ENCODE measurements around the gene FAM110D.
A peak's percentile ranks its signal among the peaks of the same experiment; 100 is the strongest.

FAM110D gene

DNA sequence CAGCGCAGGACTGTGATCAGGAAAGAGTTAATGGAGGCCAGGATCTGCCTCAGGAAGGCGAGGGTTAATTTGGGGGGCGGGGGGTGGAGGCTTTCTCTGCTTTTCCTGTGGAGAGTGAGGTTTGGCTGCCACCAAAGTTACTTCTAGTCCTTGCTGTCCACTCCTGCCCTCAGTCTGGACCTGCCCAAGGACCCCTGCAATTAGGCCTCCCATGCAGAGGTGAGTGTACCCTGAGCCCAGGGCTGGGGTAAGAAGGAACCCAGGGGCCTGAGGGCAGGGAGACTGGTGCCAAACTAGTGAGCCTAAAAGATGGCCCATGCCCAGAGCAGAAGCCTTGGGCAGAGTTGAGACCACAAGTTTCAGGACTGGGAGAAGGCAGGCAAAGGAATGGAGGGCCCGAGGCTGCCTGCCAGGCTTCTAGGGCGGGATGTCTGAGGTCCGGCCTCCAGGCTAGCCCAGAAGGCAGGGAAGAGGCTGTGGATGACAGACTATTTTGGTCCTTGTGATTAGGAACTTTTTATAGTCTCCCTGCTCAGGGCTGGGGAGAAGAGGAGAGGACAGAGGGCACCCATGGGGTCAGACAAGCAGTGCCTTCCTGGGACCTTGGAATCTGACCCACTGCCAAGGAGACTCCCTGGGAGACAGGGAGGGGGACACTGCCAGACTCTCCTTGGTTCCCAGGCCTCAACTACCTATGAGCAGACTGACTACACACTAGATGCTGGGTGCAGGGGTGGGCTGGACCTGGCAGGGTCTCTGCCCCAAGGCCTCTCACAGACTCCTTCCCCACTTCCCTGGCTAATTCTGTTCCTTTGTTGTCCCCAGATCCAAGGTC, at the start of gene FAM110D:
FAM110D (plus strand) TSS at position 172 of the 835 bp plus-strand sequence. CDS start 2,213 bp downstream, outside the sequence.
- DNase-seq, result peak in 1 of 42 donors; percentile 14
- intact Hi-C loops (cut with DNase I), result no loop called here

DNA sequence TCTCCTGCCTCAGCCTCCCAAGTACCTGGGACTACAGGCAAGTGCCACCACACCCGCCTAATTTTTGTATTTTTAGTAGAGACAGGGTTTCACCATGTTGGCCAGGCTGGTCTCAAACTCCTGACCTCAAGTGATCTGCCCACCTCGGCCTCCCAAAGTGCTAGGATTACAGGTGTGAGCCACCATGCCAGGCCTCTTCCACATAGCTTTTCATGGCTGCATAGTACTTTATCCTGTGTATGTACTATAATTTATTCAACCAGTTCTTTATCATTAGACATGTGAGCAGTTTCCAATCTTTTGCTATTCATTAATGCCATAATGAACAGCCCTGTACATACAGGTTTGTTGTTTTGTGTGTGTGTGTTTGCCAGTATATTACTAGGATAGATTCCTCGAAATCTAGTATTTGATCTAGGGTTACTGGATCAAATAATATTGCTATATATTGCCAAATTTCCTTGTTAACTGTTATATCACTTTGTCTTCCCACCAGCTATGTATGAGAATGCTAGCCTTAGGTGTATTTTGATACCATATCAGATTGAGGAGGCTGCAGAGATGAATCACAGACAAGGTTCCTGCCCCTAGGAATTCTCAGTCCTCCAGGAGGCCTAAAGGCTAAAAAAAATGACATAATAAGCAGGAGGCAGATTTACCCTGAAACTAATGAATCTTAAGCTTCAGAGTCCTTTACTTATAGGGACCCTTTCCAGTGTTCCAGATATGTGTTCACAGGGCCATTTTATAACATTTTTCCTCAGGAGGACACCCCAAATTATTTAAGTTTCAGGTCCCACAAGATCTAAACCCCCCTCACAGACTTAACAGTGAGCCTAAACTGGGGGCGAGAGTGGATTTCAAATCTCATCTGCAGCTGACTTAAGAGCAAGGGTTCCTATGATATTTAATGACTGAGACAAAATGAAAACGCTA, 49.4 kb upstream of the FAM110D start:
- intact Hi-C loops (cut with DNase I), result loop anchor here (5.0 to 10.0 kb wide), 2 partner anchors 53 to 215 kb away; no protein-coding TSS in a partner anchor

DNA sequence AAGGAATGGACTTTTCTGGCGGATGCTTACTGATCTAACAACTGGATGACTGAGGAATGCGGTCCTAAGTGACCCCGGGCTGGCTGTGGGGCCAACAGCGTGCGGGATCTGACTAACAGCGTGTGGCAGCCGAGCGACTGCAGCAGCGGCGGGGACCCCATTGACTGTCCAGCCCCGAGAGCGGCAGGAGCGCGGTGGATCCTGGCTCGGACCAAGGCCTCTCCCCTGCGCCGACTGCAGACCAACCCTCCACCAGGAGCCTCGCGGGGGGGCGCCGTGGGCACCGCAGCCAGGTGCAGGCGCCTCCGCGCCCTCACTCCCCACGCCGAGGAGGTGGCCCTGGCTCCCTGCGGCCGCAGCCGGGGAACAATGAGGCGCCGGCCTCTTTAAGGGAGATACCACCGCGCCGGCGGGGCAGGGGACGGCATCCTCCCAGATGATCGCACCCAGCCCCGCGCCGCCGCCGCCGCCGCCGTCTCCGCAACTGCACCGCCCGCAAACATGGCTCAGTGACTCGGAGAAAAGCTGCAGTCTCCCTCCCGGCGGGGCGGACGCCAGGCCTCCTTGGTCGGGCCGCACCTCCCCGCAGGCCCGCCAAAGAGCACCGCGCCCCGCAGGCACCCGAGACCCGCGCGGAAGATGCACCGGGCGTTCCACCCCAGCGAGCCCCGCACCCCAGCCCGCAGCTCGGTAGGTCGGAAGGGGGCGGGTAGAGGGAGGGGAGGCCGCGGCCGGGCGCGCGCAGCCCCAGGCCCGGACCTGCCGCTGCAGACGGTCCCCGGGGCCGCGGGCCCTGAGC, 47.9 kb upstream of the FAM110D start:
- DNase-seq, result peak; percentile 51 to 91 (median 84)
- intact Hi-C loops (cut with DNase I), result loop anchor here (5.0 kb wide), 1 partner anchor 51 kb away; no protein-coding TSS in a partner anchor

More for the DNA sequence above, 49.4 kb upstream of the FAM110D start:
- DNase-seq, result no peak

DNA sequence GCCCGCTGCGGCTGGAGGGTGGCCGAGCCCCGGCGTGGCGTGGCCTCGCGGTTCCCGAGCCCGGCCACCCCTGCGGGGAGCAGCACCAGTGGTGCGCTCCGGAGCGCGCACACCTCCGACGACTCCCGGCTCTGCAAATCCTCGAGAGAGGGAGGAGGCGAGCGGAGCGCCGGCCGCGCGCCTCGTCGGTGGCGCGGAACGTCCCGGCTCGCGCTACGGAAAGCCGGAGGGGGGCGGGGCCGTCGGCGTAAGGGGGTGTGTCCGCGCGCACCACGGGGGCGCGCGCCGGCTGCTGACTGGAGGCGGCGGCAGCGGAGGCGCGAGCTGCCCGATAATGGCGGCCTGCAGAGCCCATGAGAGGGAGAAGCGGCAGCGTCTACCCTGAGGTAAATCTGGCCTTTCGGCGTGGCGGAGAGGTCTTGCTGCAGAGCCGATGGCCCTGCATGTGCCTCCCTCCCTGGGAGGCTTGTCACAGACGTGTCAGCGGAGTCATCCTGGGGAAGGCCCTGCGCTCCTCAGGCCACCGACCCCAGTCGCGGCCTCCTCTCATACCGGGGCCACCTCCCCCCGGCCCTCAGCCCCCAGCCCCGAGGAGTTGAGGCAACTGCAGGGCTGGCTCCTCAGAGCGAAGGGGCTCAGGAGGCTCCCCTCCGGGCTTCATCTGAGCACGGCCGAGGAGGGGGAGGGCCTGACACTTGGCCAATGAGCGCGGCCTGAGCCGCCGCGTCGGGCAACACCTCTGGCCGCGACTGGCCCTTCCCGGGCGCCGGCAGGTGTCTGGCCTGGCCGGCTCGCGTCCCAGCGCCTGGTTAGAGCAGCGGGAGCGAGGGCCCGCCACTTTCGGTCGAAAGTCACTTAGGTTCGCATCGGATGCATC, 47.1 kb upstream of the FAM110D start, which contains the start of gene PDIK1L:
PDIK1L (plus strand) TSS at position 295 of the 877 bp plus-strand sequence. CDS start 2,485 bp downstream, outside the sequence.
- DNase-seq, result peak; percentile 70 to 97 (median 92)
- intact Hi-C loops (cut with DNase I), result loop anchor here (5.0 kb wide), 1 partner anchor 51 kb away; no protein-coding TSS in a partner anchor

DNA sequence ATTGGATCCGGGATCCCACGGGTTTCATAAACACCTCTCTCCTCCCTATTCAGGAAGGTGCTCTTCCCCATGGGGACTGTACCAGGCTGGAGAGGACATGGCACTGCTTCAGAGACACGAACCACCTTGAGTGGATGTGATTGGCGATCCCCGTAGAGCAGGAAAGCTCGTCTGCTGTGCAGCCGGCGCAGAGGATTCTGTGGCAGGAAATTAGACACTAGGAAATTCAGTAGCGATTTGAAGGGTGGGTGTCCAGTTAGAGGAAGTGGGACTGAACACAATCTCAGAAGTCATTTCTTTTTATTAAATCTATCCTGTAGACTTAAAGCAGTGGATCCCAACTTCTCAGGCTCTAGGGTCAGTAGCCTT, 46.5 kb upstream of the FAM110D start:
- intact Hi-C loops (cut with DNase I), result loop anchor here (5.0 kb wide), 1 partner anchor 50 kb away; no protein-coding TSS in a partner anchor

DNA sequence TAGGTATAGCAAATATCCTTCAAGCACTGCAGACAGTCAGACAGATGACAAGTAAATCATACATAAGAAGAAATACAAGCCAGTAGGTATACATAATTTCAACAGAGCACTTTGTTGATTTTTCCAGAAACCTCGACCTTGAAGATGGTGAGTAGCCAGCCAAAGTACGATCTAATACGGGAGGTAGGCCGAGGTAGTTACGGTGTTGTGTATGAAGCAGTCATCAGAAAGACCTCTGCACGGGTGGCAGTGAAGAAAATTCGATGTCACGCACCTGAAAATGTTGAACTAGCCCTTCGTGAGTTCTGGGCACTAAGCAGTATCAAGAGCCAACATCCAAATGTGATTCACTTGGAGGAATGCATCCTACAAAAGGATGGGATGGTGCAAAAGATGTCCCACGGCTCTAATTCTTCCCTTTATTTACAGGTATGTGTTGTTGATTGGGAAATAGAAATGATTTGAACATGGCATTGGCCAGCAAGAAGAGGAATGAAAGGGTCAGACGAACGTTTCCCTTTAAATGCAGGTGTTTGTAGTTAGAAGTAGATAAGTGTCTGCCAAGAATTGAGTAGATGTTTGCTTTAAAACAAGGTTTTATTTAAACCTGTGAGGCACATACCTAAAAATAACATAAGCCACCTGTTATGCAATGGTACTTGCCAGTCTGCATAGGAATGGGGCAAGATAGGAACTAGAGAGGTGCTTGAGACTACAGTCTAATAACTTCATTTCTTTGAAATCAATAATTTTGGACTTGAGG, 44.5 kb upstream of the FAM110D start:
- peak in 2 of 42 donors; percentile 10 to 31 for DNase-seq

More for the DNA sequence above, 46.5 kb upstream of the FAM110D start:
- peak in 5 of 42 donors; percentile 6 to 46 (median 21) for DNase-seq

DNA sequence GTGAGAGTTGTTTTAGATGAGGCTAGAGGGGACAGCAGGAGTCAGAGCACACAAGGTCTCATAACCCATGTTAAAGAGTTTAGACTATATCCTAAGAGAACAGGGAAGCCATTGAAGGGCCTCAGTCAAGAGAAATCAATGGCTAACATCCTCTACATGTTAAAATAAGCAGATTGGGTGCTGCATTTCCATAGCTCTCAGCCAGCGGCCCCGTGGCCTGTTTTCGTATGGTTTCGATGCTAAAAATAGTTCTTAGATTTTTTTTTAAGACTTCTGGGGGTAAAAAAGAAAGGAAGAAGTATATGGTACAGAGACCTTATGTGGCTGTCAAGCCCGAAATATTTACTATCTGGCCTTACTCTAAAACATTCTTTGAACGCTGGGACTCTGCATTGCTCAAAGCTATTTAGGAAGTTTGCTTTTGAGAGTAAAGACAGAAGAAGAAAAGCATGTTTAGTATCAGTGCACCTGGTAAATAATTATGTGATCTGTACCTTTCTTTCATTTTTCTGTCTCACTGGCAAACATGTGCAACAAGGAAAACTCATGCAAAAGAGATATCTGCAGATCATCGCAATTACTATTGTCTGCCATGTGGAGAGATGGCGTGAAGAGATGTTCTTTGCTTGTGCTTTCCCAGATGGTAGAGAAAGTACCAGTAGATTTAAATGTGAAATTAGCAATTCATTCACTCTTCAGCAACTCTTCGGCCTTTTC, 38.8 kb upstream of the FAM110D start:
- peak in 1 of 42 donors; percentile 12 for DNase-seq
- intact Hi-C loops (cut with DNase I), result no loop called here

More for the DNA sequence above, 44.5 kb upstream of the FAM110D start:
- intact Hi-C loops (cut with DNase I), result loop anchor here (5.0 kb wide), 1 partner anchor 48 kb away; no protein-coding TSS in a partner anchor

DNA sequence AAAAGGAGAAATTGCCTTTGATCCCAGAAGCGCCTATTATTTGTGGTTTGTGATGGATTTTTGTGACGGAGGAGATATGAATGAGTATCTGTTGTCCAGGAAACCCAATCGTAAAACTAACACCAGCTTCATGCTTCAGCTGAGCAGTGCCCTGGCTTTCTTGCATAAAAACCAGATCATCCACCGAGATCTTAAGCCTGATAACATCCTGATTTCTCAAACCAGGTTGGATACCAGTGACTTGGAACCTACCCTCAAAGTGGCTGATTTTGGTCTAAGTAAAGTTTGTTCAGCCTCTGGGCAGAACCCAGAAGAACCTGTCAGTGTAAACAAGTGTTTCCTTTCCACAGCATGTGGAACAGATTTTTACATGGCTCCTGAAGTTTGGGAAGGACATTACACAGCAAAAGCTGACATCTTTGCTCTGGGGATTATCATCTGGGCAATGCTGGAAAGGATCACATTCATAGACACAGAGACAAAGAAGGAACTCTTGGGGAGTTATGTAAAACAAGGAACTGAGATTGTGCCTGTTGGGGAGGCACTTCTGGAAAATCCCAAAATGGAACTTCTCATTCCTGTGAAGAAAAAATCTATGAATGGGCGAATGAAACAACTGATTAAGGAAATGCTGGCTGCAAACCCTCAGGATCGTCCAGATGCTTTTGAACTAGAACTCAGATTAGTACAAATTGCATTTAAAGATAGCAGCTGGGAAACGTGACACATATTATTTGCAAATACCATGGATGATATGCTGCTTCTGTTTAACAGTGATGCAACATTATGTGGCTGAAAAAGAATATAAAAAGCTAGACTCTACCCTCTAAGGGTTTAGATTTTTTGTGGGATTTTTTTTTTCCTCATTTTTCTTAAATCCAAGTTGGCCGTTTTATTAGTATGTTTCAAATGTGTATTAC, 36.8 kb upstream of the FAM110D start:
- DNase-seq, result peak in 1 of 42 donors; percentile 35

DNA sequence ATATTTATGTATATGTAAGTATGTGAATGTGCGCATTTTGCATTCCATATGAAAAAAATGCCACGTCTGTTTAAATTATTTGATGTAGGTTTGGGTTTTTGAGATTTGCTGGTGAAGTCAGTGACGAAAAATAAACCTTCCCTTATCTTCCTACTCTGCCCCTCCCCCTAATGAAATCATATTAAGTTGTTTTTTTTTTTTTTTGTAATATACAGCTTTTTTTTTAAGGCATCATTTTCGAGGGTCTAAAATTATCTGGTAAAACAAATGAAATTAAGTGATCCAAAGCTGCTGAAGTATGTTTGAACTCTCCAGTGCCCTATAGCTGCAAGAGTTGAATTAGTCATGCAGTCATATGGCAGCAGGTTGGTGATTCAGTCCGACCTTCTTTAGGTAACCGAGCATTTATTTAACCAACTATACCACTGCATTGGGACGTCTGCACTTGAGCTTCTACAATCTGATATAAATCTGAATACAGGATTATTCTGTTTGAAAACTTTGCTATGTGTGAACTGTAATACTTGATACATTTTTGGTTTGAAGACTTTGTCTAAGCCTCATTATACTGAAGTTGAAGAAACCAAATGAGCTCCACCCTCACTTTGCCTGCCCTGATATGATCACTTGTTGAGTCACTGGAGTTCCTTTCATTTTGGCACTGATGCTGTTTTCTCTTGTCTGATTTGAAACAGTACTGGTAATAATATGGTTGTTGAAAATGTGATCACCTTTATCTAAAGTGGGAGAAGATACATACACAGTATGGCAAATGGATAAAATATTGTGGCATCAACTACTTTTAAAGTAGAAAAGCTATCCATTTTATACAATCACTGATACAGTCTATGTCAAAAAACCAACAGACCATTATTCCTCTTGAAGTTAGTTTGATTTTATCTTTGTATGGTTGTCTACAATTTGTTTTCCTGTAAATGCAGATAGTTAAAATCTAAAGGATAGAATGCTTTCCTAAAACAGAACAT, 35.6 kb upstream of the FAM110D start:
- intact Hi-C loops (cut with DNase I), result no loop called here
- peak in 1 of 42 donors; percentile 32 for DNase-seq

More for the DNA sequence above, 36.8 kb upstream of the FAM110D start:
- intact Hi-C loops (cut with DNase I), result no loop called here

DNA sequence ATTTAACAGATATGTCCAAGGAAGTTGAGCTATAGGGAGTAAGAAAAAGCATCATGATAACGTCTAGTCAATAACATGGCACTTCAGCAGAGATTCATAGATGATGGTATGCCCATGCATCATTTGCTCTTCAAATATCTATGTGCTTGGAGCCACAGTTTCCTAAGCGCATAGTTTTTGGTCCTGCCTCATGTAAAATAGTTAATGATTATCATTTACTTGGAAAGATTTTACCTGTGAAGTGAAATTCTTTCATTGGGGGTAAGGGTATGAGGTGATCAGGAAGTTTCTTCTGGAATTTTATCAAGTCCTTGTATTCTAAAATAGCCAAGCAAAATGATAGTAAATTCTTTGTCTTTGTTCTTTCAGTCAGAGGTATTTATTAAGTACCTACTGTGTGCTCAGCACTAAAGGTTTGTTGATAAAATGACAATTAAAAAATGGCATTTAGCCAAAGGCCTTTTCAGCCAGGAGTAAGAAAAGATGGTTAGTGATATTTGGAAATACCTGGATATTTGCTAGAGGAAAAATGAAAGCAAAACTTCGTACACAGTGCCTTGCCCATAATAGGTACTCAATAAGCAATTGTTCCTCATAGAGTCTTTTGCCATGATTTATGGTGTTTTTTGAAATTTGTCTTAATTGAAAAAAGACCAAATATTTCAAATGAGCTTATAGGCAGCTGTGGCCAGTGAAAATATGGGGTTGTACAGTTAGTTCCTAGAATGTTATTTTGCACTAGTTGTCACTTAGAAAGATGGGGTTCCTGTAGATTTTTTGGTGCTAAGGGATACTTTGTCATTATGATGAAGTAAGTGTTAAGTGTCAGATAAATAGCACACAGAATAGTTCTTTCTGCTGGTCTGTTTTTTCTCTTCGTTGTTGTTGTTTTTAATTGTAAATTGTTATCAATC, 34.2 kb upstream of the FAM110D start:
- intact Hi-C loops (cut with DNase I), result no loop called here

DNA sequence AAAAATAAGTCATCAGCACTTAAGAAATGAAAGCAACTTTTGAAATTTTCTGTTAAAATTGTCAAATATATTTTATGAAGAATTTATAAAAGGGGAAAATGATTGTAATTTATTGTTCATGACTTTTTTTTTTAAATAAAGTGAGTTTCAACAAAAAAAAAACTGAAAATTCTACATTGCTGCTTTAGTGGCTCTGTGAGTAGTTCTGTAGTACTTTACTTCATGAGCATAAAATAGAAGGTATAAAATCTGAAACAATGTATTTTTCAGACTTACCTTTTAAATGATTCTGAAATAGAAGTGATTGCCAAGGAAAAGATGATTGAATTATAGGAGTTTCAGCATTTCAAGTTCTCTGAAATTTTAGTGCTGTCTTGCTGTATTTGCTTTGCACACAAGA, 33.5 kb upstream of the FAM110D start:
- no peak for DNase-seq
- intact Hi-C loops (cut with DNase I), result no loop called here

More for the DNA sequence above, 34.2 kb upstream of the FAM110D start:
- no peak for DNase-seq

DNA sequence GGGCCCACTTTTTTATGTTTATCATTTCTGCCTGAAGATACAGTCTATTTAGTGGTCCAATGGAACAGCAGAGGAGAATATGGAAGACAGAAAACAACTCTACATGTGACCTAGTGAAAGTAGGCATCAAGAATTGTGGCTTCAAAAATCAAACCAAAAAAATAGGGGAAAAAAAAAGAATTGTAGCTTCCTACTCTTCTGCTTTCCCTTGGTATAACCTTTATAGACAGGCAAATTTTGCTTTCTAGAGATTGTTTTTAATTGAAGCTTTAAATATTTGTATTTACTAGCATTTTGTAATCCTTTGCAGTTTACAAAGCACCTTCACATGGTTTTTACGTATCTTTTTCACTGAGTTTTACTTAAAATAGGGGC, 32.9 kb upstream of the FAM110D start:
- no peak for DNase-seq
- intact Hi-C loops (cut with DNase I), result no loop called here
